WI38 (cell line): ENCODE results near the gene SASH1.

ENCODE experiments used
- H3K4me3 ChIP-seq: 2 replicates; pipeline ENCODE4 v1.5.1; 2011; ENCODE audit warnings: low read depth, mild to moderate bottlenecking, control low read depth, low read length
- CTCF ChIP-seq: IDR thresholded peaks from 2 replicates; pipeline ENCODE4 v1.5.1; 2012; ENCODE audit warnings: low read depth, mild to moderate bottlenecking, control low read depth, low read length

Gene SASH1

GRCh38 chr6:148479497-148479896 lies 136.9 kb downstream of the SASH1 start:
- no peak for TF ChIP-seq CTCF
- no peak overlapping the region for H3K4me3 ChIP-seq

GRCh38 chr6:148487461-148487860 lies 144.8 kb downstream of the SASH1 start:
- no peak overlapping the region for H3K4me3 ChIP-seq
- no peak for TF ChIP-seq CTCF

- TF ChIP-seq CTCF, result no peak
- no peak overlapping the region for H3K4me3 ChIP-seq
Observed at GRCh38 chr6:148491638-148492251, 149.1 kb downstream of the SASH1 start.

DNA sequence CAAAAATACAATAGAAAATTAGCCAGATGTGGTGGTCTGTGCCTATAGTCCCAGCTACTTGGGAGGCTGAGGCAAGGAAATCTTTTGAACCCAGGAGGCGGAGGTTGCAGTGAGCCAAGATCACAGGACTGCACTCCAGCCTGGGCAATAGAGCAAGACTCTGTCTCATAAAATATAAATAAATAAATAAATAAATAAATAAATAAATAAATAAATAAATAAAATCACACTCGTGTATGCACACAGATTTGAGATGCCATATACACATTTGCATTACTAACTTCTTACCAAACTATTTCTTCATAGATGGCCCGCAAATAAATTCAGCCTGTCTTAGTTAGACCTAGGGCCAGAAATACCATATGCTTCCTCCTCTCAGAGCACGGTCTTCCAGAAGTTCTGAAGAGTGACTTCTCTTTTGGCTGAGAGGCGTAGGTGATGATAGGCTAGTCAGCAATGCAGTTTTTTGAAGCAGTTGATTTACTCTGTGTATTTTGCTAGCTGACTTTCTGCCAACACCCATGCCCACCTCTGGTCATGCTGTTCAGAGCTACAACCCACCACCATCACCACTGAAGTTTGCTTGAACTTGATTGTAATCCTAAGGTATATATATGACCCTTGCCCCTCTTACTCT lies 150.1 kb downstream of the SASH1 start:
- H3K4me3 ChIP-seq, result no peak overlapping the region
- no peak for TF ChIP-seq CTCF

DNA sequence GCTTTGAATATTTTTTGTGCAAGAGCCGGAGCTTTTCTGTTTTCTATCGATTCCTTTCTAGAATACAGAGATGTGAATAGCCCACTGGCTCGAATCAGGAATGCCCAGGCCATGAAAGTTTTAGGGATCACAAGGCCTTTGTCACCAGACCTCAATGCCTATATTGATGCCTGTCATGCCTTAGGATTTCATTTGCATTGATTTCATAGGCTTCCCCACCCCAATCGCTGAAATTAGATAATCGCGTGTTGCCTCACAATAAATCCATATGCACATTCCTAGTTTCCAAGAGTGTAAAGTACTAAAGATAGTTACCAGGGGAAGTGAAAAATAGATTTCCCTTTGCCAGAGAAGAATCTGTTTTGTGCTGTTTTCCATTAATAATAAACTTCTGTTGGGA lies 150.8 kb downstream of the SASH1 start:
- no peak overlapping the region for H3K4me3 ChIP-seq
- TF ChIP-seq CTCF, result no peak

GRCh38 chr6:148494226-148494625 lies 151.6 kb downstream of the SASH1 start:
- H3K4me3 ChIP-seq, result no peak overlapping the region
- no peak for TF ChIP-seq CTCF

- no peak for TF ChIP-seq CTCF
- H3K4me3 ChIP-seq, result no peak overlapping the region
Observed at GRCh38 chr6:148495029-148495428, 152.4 kb downstream of the SASH1 start.
